ENCODE measurements around the gene NFKBIL1.
"Not testable (repeated sequence)": the region's sequence is repeated elsewhere in the genome, so short reads cannot be mapped to it uniquely, and the experiment has no call there.

NFKBIL1 gene

GRCh38 chr6:31581434-31582229 is 34.2 kb downstream of the NFKBIL1 start:
- DNase-seq (ENCODE audit: low spot score), result no peak

DNA sequence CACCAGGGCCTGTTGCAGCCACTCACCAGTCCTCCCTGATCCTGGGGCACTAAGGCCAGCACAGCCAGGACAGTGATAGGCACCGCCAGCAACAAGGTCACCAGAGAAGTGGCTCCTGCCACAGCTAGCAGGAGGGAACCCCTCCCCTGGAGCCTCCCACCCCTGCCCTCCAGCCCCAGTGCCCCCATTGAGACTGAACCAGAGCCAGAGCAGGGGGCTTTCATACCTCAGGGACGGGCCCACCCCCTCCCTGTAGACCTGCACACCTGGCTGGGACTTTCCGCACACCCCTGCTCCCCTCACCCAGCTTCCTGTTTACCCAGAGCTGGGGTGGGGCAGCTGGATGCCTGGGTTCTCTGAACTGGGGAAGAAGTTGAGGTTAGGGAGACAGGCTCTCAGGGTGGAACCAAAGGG is 34.8 kb downstream of the NFKBIL1 start, which contains the start of gene LTB:
Gene LTB, minus strand, starts transcription at position 195 of the 414 bp plus-strand sequence. Its CDS starts 7 bp downstream, at position 188.
- no peak for DNase-seq (ENCODE audit: low spot score)

DNA sequence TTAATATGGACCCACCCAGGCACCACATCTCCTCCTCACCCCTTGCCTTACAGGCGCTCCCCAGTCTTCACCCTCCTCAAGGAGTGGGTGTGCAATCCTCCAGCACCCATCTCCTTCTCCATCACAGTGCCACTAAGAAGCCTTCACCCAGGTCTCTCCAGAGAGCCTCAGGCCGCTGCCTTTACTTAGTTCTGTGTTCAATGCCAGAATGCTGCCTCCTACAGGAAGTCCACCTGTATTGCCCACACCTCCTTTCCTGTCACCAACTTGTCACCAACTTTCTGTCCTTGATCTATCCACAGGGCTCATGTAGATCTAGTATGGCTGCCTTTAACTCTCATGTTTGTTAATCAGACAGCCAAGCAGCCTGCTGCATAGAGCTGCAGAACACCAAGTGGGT is 38.1 kb downstream of the NFKBIL1 start:
- DNase-seq (ENCODE audit: low spot score), result peak; percentile 40

GRCh38 chr6:31586008-31586407 is 38.6 kb downstream of the NFKBIL1 start, which contains the start of gene LST1:
Gene LST1 (plus strand): TSS chr6:31586277. CDS start chr6:31587300, 1,023 bp downstream.
- DNase-seq (ENCODE audit: low spot score), result no peak

DNA sequence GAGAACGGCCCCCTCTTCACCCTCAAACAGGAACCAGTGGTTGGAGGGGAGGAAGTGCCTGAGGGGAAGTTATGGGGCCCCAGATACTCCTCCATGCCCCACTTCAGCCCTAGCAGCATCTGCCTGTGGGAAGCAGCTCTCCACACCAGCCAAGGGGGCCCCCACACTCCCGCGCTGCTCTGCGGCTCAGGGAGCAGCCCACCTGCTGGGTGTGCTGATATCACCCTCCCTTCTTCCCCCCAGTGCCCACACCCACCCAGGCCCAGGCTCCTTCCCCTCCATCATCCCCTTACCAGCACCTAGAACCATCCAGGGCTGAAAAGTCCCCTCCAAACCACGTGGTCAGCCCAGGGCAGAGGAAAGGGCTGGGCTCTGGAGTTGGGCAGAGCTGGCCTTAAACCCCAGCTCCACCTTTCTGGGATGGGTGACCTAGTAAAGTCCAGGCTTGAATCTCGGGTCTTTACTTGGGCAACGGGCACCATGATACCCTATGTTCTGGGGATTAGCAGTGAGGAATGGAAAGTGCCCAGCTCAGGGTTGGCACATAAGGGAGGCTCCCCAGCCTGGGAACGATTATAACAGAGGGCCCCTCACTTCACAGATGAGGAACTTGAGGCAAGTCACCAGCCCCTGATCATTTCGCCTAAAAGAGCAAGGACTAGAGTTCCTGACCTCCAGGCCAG is 39.3 kb downstream of the NFKBIL1 start:
- no peak for DNase-seq (ENCODE audit: low spot score)

- no peak for DNase-seq (ENCODE audit: low spot score)
These were observed 40.7 kb downstream of the NFKBIL1 start for GRCh38 chr6:31587791-31588777.

DNA sequence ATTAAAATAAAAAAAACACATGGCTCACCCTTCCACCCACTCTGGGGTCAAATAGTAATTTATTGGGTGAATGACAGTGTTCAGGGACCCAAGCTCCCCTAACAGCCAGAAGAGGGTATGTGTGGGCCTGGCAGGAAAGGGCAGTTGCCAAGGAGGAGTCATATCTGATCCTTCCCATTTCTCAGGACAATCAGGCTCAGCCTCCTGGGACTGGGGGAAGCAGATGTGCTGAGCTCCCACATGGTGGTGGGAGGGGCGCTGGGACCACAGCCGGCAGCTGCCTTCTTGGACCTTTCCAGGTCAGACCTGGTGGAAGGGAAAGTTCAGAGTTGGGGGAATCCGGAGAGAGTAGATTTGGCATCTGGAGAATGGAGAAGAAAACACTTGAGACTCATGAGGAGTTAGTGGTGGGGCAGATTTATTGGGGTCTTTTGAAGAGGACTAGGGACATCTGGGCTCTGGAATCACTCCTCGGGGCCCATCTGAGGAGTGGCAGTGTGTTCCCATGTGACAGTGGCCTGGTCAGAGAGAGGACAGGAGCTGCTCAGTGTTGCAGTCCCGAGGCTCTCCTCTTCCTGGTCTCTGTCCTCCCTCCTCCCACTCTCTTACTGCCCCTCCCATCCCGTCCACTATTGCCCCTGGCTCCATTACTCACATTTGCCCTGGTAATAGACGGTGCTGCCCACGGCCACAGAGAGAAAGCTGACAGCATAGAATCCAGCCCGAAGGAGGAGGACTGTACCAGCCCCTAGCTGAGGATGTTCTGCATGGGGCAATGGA is 41.7 kb downstream of the NFKBIL1 start:
- no peak for DNase-seq (ENCODE audit: low spot score)

DNA sequence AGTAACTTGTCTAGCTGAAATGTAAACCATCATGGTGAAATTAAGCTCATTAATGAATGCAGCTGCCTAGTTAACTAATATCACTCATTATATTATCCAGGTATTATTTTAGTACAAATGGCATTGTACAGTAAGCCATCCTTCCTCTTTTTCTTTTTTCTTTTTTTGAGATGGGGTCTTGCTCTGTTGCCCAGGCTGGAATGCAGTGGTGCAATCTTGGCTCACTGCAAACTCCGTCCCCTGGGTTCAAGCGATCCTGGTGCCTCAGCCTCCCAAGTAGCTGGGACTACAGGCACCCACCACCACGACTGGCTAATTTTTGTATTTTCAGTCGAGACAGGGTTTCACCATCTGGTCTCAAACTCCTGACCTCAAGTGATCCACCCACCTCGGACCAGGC is 43.3 kb downstream of the NFKBIL1 start:
- not testable (repeated sequence) for DNase-seq (ENCODE audit: low spot score)

DNA sequence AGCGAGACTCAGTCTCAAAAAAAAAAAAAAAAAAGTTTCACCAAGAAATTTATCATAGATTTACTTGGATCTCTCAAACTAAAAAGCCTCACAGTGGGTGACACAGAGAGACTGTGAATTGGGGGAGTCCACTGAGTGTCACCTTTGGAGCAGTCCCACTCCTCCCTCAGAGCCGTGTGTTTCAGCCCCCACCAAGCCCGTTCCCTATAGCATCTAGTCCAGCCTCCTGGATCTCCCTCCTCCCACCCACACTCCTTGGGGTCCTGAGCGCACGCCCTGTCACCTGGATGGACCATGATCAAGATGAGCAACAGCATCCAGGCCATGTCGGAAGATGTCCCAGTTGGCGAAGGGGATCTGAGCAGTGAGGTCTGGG is 45.0 kb downstream of the NFKBIL1 start:
- no peak for DNase-seq (ENCODE audit: low spot score)

GRCh38 chr6:31597006-31597405 is 49.6 kb downstream of the NFKBIL1 start:
- peak; percentile 43 for DNase-seq (ENCODE audit: low spot score)

DNA sequence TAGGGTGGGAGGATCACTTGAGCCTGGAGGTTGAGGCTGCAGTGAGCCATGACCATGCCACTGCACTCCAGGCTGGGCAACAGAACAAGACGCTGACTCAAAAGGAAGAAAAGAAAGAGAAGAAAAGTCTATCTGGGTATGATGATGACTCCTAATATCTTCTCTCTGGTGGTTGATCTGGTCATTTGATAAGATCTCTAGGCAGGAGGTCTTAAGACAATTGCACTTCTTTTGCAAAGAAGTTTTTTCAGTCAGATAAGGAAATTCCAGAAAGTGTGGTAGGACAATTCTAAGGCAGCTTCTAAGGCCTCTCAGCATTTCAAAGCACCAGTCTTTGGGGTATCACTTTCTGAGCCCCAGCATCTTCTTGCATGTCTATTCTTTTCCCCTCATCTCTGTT is 59.9 kb downstream of the NFKBIL1 start:
- no peak for DNase-seq (ENCODE audit: low spot score)

All from hematopoietic multipotent progenitor cell treated with erythropoietin and hydrocortisone succinate and interleukin-3 and kit ligand, for 15 days (in vitro differentiated cells).